Measurements from ENCODE around the gene MRPL39.
A peak's percentile ranks its signal among the peaks of the same experiment; 100 is the strongest.

The MRPL39 gene

GRCh38 chr21:25578056-25578961 is 29.0 kb downstream of the MRPL39 start:
- Histone ChIP-seq H2BK5ac (ENCODE audit: low read depth, low read length, poor library complexity) (no peak overlapping the region), H4K12ac (ENCODE audit: low read depth, low read length) (no peak overlapping the region), H2AK5ac (ENCODE audit: low read length) (no peak overlapping the region), H3K4me1 (ENCODE audit: control insufficient read depth in 1 of 2, insufficient read depth in 2 of 2, low read length in 2 of 2) (peaks cover 0 to 4% of the 10 kb centered on the region in 2 experiments), H2AFZ (ENCODE audit: insufficient read depth, low read length, poor library complexity) (no peak overlapping the region), H3K23ac (ENCODE audit: low read length) (no peak overlapping the region), H3K79me1 (ENCODE audit: low read length) (no peaks in the 10 kb centered on the region), H3K27ac (ENCODE audit: low read depth, low read length) (no peak overlapping the region), H3K18ac (ENCODE audit: low read length) (no peak overlapping the region), H3K4me3 (ENCODE audit: low read depth, low read length) (no peak overlapping the region), H3K4me2 (ENCODE audit: low read length) (no peak overlapping the region), H3K14ac (ENCODE audit: low read length) (no peak overlapping the region), H3K36me3 (ENCODE audit: control insufficient read depth in 1 of 2, insufficient read depth in 2 of 2, low read length in 2 of 2) (no peaks in the 10 kb centered on the region), H3K79me2 (ENCODE audit: control insufficient read depth, insufficient read depth, low read length, poor library complexity) (no peaks in the 10 kb centered on the region), H4K91ac (ENCODE audit: low read depth, low read length) (no peak overlapping the region), H3K27me3 (ENCODE audit: insufficient read depth, low read length) (no peaks in the 10 kb centered on the region), H2BK12ac (ENCODE audit: low read length) (no peak overlapping the region), H2BK120ac (ENCODE audit: insufficient read depth, low read length, poor library complexity) (no peak overlapping the region), H3K4ac (ENCODE audit: low read depth, low read length) (no peak overlapping the region), H3K9ac (ENCODE audit: low read length) (no peak overlapping the region), H4K8ac (ENCODE audit: low read depth, low read length) (no peak overlapping the region), H3K9me3 (ENCODE audit: insufficient read depth, low read depth, low read length) (no peaks in the 10 kb centered on the region)
- WGBS (ENCODE audit: extremely low coverage, insufficient coverage, insufficient read length), result no CpG with 5 or more reads among the region's 7 CpGs
- no peak for DNase-seq

GRCh38 chr21:25577424-25578055 is 29.7 kb downstream of the MRPL39 start:
- no peak overlapping the region for H4K12ac ChIP-seq (ENCODE audit: low read depth, low read length)

GRCh38 chr21:25573409-25574206 is 33.7 kb downstream of the MRPL39 start:
- no peak overlapping the region for H2BK12ac ChIP-seq (ENCODE audit: low read length)
- no peak overlapping the region for H3K4ac ChIP-seq (ENCODE audit: low read depth, low read length)
- H3K4me1 ChIP-seq (ENCODE audit: control insufficient read depth in 1 of 2, insufficient read depth in 2 of 2, low read length in 2 of 2), result peaks cover 0 to 4% of the 10 kb centered on the region in 2 experiments
- no peak overlapping the region for H2BK5ac ChIP-seq (ENCODE audit: low read depth, low read length, poor library complexity)
- no peaks in the 10 kb centered on the region for H3K27me3 ChIP-seq (ENCODE audit: insufficient read depth, low read length)
- H4K12ac ChIP-seq (ENCODE audit: low read depth, low read length), result no peak overlapping the region
- H4K91ac ChIP-seq (ENCODE audit: low read depth, low read length), result no peak overlapping the region
- H3K4me2 ChIP-seq (ENCODE audit: low read length), result no peak overlapping the region
- H3K79me1 ChIP-seq (ENCODE audit: low read length), result no peaks in the 10 kb centered on the region
- no peaks in the 10 kb centered on the region for H3K9me3 ChIP-seq (ENCODE audit: insufficient read depth, low read depth, low read length)
- H3K23ac ChIP-seq (ENCODE audit: low read length), result no peak overlapping the region
- WGBS (ENCODE audit: extremely low coverage, insufficient coverage, insufficient read length), result no CpG with 5 or more reads among the region's 6 CpGs
- H3K9ac ChIP-seq (ENCODE audit: low read length), result no peak overlapping the region
- no peak overlapping the region for H3K14ac ChIP-seq (ENCODE audit: low read length)
- H2BK120ac ChIP-seq (ENCODE audit: insufficient read depth, low read length, poor library complexity), result no peak overlapping the region
- DNase-seq, result peak; percentile 65 to 74
- no peak overlapping the region for H3K27ac ChIP-seq (ENCODE audit: low read depth, low read length)
- H3K4me3 ChIP-seq (ENCODE audit: low read depth, low read length), result no peak overlapping the region
- no peak overlapping the region for H4K8ac ChIP-seq (ENCODE audit: low read depth, low read length)
- no peak overlapping the region for H2AFZ ChIP-seq (ENCODE audit: insufficient read depth, low read length, poor library complexity)
- no peaks in the 10 kb centered on the region for H3K79me2 ChIP-seq (ENCODE audit: control insufficient read depth, insufficient read depth, low read length, poor library complexity)
- no peak overlapping the region for H3K18ac ChIP-seq (ENCODE audit: low read length)
- H2AK5ac ChIP-seq (ENCODE audit: low read length), result no peak overlapping the region
- H3K36me3 ChIP-seq (ENCODE audit: control insufficient read depth in 1 of 2, insufficient read depth in 2 of 2, low read length in 2 of 2), result no peaks in the 10 kb centered on the region

More at GRCh38 chr21:25577424-25578055, 29.7 kb downstream of the MRPL39 start:
- Histone ChIP-seq H3K79me2 (ENCODE audit: control insufficient read depth, insufficient read depth, low read length, poor library complexity) (no peaks in the 10 kb centered on the region), H3K9ac (ENCODE audit: low read length) (no peak overlapping the region), H3K27me3 (ENCODE audit: insufficient read depth, low read length) (no peaks in the 10 kb centered on the region), H4K91ac (ENCODE audit: low read depth, low read length) (no peak overlapping the region), H2BK12ac (ENCODE audit: low read length) (no peak overlapping the region), H2AFZ (ENCODE audit: insufficient read depth, low read length, poor library complexity) (no peak overlapping the region), H3K27ac (ENCODE audit: low read depth, low read length) (no peak overlapping the region), H3K23ac (ENCODE audit: low read length) (no peak overlapping the region), H3K18ac (ENCODE audit: low read length) (no peak overlapping the region), H3K79me1 (ENCODE audit: low read length) (no peaks in the 10 kb centered on the region), H2BK5ac (ENCODE audit: low read depth, low read length, poor library complexity) (no peak overlapping the region), H3K14ac (ENCODE audit: low read length) (no peak overlapping the region), H4K8ac (ENCODE audit: low read depth, low read length) (no peak overlapping the region), H2AK5ac (ENCODE audit: low read length) (no peak overlapping the region), H3K4me2 (ENCODE audit: low read length) (no peak overlapping the region), H3K4me1 (ENCODE audit: control insufficient read depth in 1 of 2, insufficient read depth in 2 of 2, low read length in 2 of 2) (peaks cover 0 to 4% of the 10 kb centered on the region in 2 experiments), H3K4me3 (ENCODE audit: low read depth, low read length) (no peak overlapping the region), H3K4ac (ENCODE audit: low read depth, low read length) (no peak overlapping the region), H3K9me3 (ENCODE audit: insufficient read depth, low read depth, low read length) (no peaks in the 10 kb centered on the region), H2BK120ac (ENCODE audit: insufficient read depth, low read length, poor library complexity) (no peak overlapping the region), H3K36me3 (ENCODE audit: control insufficient read depth in 1 of 2, insufficient read depth in 2 of 2, low read length in 2 of 2) (no peaks in the 10 kb centered on the region)
- WGBS (ENCODE audit: extremely low coverage, insufficient coverage, insufficient read length), result no CpG with 5 or more reads among the region's 3 CpGs
- no peak for DNase-seq

- H2AK5ac ChIP-seq (ENCODE audit: low read length), result no peak overlapping the region
- H2BK12ac ChIP-seq (ENCODE audit: low read length), result no peak overlapping the region
- no peak overlapping the region for H4K8ac ChIP-seq (ENCODE audit: low read depth, low read length)
- H3K23ac ChIP-seq (ENCODE audit: low read length), result no peak overlapping the region
- no peak for DNase-seq
- WGBS (ENCODE audit: extremely low coverage, insufficient coverage, insufficient read length), result no CpG with 5 or more reads among the region's 3 CpGs
- H3K9me3 ChIP-seq (ENCODE audit: insufficient read depth, low read depth, low read length), result no peaks in the 10 kb centered on the region
- H2BK120ac ChIP-seq (ENCODE audit: insufficient read depth, low read length, poor library complexity), result no peak overlapping the region
- no peak overlapping the region for H4K91ac ChIP-seq (ENCODE audit: low read depth, low read length)
- H3K27ac ChIP-seq (ENCODE audit: low read depth, low read length), result no peak overlapping the region
- H3K18ac ChIP-seq (ENCODE audit: low read length), result no peak overlapping the region
- no peaks in the 10 kb centered on the region for H3K79me2 ChIP-seq (ENCODE audit: control insufficient read depth, insufficient read depth, low read length, poor library complexity)
- no peak overlapping the region for H3K4me2 ChIP-seq (ENCODE audit: low read length)
- no peak overlapping the region for H3K9ac ChIP-seq (ENCODE audit: low read length)
- no peak overlapping the region for H3K14ac ChIP-seq (ENCODE audit: low read length)
- H3K36me3 ChIP-seq (ENCODE audit: control insufficient read depth in 1 of 2, insufficient read depth in 2 of 2, low read length in 2 of 2), result no peaks in the 10 kb centered on the region
- no peaks in the 10 kb centered on the region for H3K79me1 ChIP-seq (ENCODE audit: low read length)
- H3K27me3 ChIP-seq (ENCODE audit: insufficient read depth, low read length), result no peaks in the 10 kb centered on the region
- H2BK5ac ChIP-seq (ENCODE audit: low read depth, low read length, poor library complexity), result no peak overlapping the region
- no peak overlapping the region for H4K12ac ChIP-seq (ENCODE audit: low read depth, low read length)
- H3K4me3 ChIP-seq (ENCODE audit: low read depth, low read length), result no peak overlapping the region
- H3K4ac ChIP-seq (ENCODE audit: low read depth, low read length), result no peak overlapping the region
- H2AFZ ChIP-seq (ENCODE audit: insufficient read depth, low read length, poor library complexity), result no peak overlapping the region
- H3K4me1 ChIP-seq (ENCODE audit: control insufficient read depth in 1 of 2, insufficient read depth in 2 of 2, low read length in 2 of 2), result no peaks in the 10 kb centered on the region
Observed at GRCh38 chr21:25572861-25573310, 34.4 kb downstream of the MRPL39 start.
